DOHH2 (cell line): Measurements from ENCODE around the gene DPYD.

Experiments
- H3F3A ChIP-seq: fragments of 200-600 bp; sonication (generic), shearing (Covaris generic); 2 replicates; pipeline ENCODE4 v1.6.0; 2016; ENCODE audit warnings: antibody characterized with exemption, mild to moderate bottlenecking; ENCODE audit not compliant: control insufficient read depth, insufficient read depth
- H3K27ac ChIP-seq: fragments of 200-600 bp; sonication (generic); 2 replicates; pipeline ENCODE4 v1.5.1; 2014; ENCODE audit warnings: low read depth, mild to moderate bottlenecking, low read length, moderate library complexity
- H3K27me3 ChIP-seq: fragments of 200-600 bp; sonication (generic); 2 replicates; pipeline ENCODE4 v1.6.1; 2014; ENCODE audit warnings: mild to moderate bottlenecking, low read length, mixed read lengths; ENCODE audit not compliant: control insufficient read depth
- H3K36me3 ChIP-seq: fragments of 200-600 bp; sonication (generic); 2 replicates; pipeline ENCODE4 v1.6.1; 2014; ENCODE audit warnings: mild to moderate bottlenecking, low read length, moderate library complexity, mixed read lengths; ENCODE audit not compliant: control insufficient read depth
- H3K4me1 ChIP-seq: fragments of 200-600 bp; sonication (generic); 2 replicates; pipeline ENCODE4 v1.6.1; 2014; ENCODE audit warnings: mild to moderate bottlenecking, low read length, mixed read lengths; ENCODE audit not compliant: control insufficient read depth
- H3K4me2 ChIP-seq: fragments of 200-600 bp; sonication (generic); 2 replicates; pipeline ENCODE4 v1.6.0; 2014; ENCODE audit warnings: mild to moderate bottlenecking, low read length, moderate library complexity
- H3K4me3 ChIP-seq: fragments of 200-600 bp; sonication (generic); 2 replicates; pipeline ENCODE4 v1.5.1; 2014; ENCODE audit warnings: mild to moderate bottlenecking, low read length, mixed read lengths
- H3K79me2 ChIP-seq: fragments of 200-600 bp; sonication (generic); 2 replicates; pipeline ENCODE4 v1.6.1; 2014; ENCODE audit warnings: mild to moderate bottlenecking, low read length, mixed read lengths; ENCODE audit not compliant: control insufficient read depth
- H3K9me2 ChIP-seq: fragments of 200-600 bp; sonication (generic); replicated peaks from 2 replicates; pipeline ENCODE4 v1.6.1; 2014; ENCODE audit warnings: mild to moderate bottlenecking, low read length, mixed read lengths; ENCODE audit not compliant: control insufficient read depth
- H3K9me3 ChIP-seq: fragments of 200-600 bp; sonication (generic); 2 replicates; pipeline ENCODE4 v1.6.1; 2014; ENCODE audit warnings: antibody characterized with exemption, low read length, mixed read lengths; ENCODE audit not compliant: control insufficient read depth, insufficient read depth
- H4K20me1 ChIP-seq: fragments of 200-600 bp; sonication (generic); 2 replicates; pipeline ENCODE4 v1.6.0; 2014; ENCODE audit warnings: low read depth, mild to moderate bottlenecking, antibody characterized with exemption, low read length, moderate library complexity; ENCODE audit not compliant: control insufficient read depth, insufficient read depth
- CTCF ChIP-seq: fragments of 200-600 bp; sonication (generic); IDR thresholded peaks from one replicate; pipeline ENCODE4 v1.5.1; 2014; ENCODE audit warnings: antibody characterized with exemption, mild to moderate bottlenecking, low read depth, low read length; ENCODE audit not compliant: poor library complexity, severe bottlenecking
- EZH2phosphoT487 ChIP-seq: fragments of 200-600 bp; sonication (generic); IDR thresholded peaks from 2 replicates; pipeline ENCODE4 v1.6.1; 2017; ENCODE audit warnings: borderline replicate concordance, mild to moderate bottlenecking, antibody characterized with exemption, low read length, moderate library complexity, mixed read lengths

DPYD gene

GRCh38 chr1:97365026-97365425 lies 555.8 kb downstream of the DPYD start:
- no peaks in the 10 kb centered on the region for H3K9me2 ChIP-seq
- no peak overlapping the region for H3K27ac ChIP-seq
- no peaks in the 10 kb centered on the region for H3F3A ChIP-seq
- H3K79me2 ChIP-seq: no peaks in the 10 kb centered on the region
- H3K4me1 ChIP-seq: no peaks in the 10 kb centered on the region
- H3K27me3 ChIP-seq: no peaks in the 10 kb centered on the region
- TF ChIP-seq CTCF (no peak), EZH2phosphoT487 (no peak)
- no peaks in the 10 kb centered on the region for H3K9me3 ChIP-seq
- H3K4me2 ChIP-seq: no peak overlapping the region
- H3K36me3 ChIP-seq: no peaks in the 10 kb centered on the region
- H4K20me1 ChIP-seq: no peaks in the 10 kb centered on the region
- no peak overlapping the region for H3K4me3 ChIP-seq

- Histone ChIP-seq H3F3A (no peaks in the 10 kb centered on the region), H3K36me3 (no peaks in the 10 kb centered on the region), H3K4me2 (no peak overlapping the region), H3K27ac (no peak overlapping the region), H3K4me3 (no peak overlapping the region), H3K4me1 (no peaks in the 10 kb centered on the region), H3K27me3 (no peaks in the 10 kb centered on the region), H4K20me1 (no peaks in the 10 kb centered on the region), H3K9me3 (no peaks in the 10 kb centered on the region), H3K79me2 (no peaks in the 10 kb centered on the region), H3K9me2 (no peaks in the 10 kb centered on the region)
- TF ChIP-seq CTCF: no peak
- no peak for TF ChIP-seq EZH2phosphoT487
Observed at GRCh38 chr1:97364086-97364485, 556.7 kb downstream of the DPYD start.

- TF ChIP-seq EZH2phosphoT487 (no peak), CTCF (no peak)
- H3F3A ChIP-seq: no peaks in the 10 kb centered on the region
- no peaks in the 10 kb centered on the region for H3K9me3 ChIP-seq
- no peak overlapping the region for H3K4me2 ChIP-seq
- no peak overlapping the region for H3K27ac ChIP-seq
- H3K36me3 ChIP-seq: no peaks in the 10 kb centered on the region
- H3K4me3 ChIP-seq: no peak overlapping the region
- H3K9me2 ChIP-seq: no peaks in the 10 kb centered on the region
- H4K20me1 ChIP-seq: no peaks in the 10 kb centered on the region
- H3K27me3 ChIP-seq: no peaks in the 10 kb centered on the region
- H3K4me1 ChIP-seq: no peaks in the 10 kb centered on the region
- no peaks in the 10 kb centered on the region for H3K79me2 ChIP-seq
Observed at GRCh38 chr1:97356309-97356708, 564.5 kb downstream of the DPYD start.

GRCh38 chr1:97352936-97353382 lies 567.9 kb downstream of the DPYD start:
- Histone ChIP-seq H3K9me2 (no peaks in the 10 kb centered on the region), H3K36me3 (no peaks in the 10 kb centered on the region), H3K4me1 (no peaks in the 10 kb centered on the region), H3K4me2 (no peak overlapping the region), H3K27me3 (no peaks in the 10 kb centered on the region), H3F3A (no peaks in the 10 kb centered on the region), H3K9me3 (no peaks in the 10 kb centered on the region), H4K20me1 (no peaks in the 10 kb centered on the region), H3K79me2 (no peaks in the 10 kb centered on the region), H3K4me3 (no peak overlapping the region), H3K27ac (no peak overlapping the region)
- TF ChIP-seq EZH2phosphoT487 (no peak), CTCF (no peak)
